Thyroid gland (tissue), 4 donors: ENCODE measurements around the gene CGN. TPM values are rescaled to one million over a fixed set of nuclear protein-coding genes. Genes with fewer than 3 reads are reported as not detected.
A peak's percentile ranks its signal among the peaks of the same experiment; 100 is the strongest.

Experiments
- DNase-seq, 2 donors: peaks; one replicate each; pipeline ENCODE4 v3.0.0-alpha.2; 2019
- H3K27ac ChIP-seq, 3 donors: fragments of 200-600 bp; sonication (generic); 1 replicate in 2 of 3; 2 replicates in 1 of 3; pipeline ENCODE4 v1.5.1; 2016 to 2019; ENCODE audit warnings: mild to moderate bottlenecking in 1 of 3, moderate library complexity in 1 of 3
- H3K27me3 ChIP-seq: fragments of 200-600 bp; sonication (generic); one replicate; pipeline ENCODE4 v1.5.1; 2019
- H3K36me3 ChIP-seq, 2 donors: fragments of 200-600 bp; sonication (generic); one replicate each; pipeline ENCODE4 v1.5.1; 2016 to 2019
- H3K4me1 ChIP-seq, 2 donors: fragments of 200-600 bp; sonication (generic); one replicate each; pipeline ENCODE4 v1.5.1; 2017 to 2019
- H3K4me3 ChIP-seq, 3 donors: fragments of 200-600 bp; sonication (generic); replicated peaks in 1 of 3; 1 replicate in 2 of 3; 2 replicates in 1 of 3; pipeline ENCODE4 v1.5.1; 2016; ENCODE audit warnings: mild to moderate bottlenecking in 1 of 3
- H3K9me3 ChIP-seq: fragments of 200-600 bp; sonication (generic); one replicate; pipeline ENCODE4 v1.5.1; 2017
- POLR2A ChIP-seq, 2 donors: fragments of 450-650 bp; IDR thresholded peaks; one replicate each; pipeline ENCODE4 v1.6.1; 2017; ENCODE audit warnings: antibody characterized with exemption in 2 of 2, mild to moderate bottlenecking in 2 of 2, moderate library complexity in 1 of 2
- WGBS, 2 donors: methylation state at CpG; one replicate each; pipeline ENCODE4 v1.1.5; 2017; 5-methylcytosine and 5-hydroxymethylcytosine counted together
- intact Hi-C: fragments of 100-400 bp; cut with DNase I; formaldehyde crosslinking; loops from one replicate; pipeline ENCODE4 v1.15.1; 2023
- total RNA-seq, 4 donors: library from RNA; depleted of rRNA; stranded (reverse); fragments of >200 nt; gene quantifications; one replicate each; pipeline ENCODE4 v1.2.3, GENCODE V29; 2016
- TF ChIP-seq, protein P1 (sequence below), 6 experiments: fragments of 200-600 bp in 3 of 6; fragments of 450-650 bp in 3 of 6; sonication (generic) in 3 of 6; IDR thresholded peaks; one replicate each; pipeline ENCODE4 v1.5.1; 2016 to 2019; ENCODE audit warnings: antibody characterized with exemption in 6 of 6, mild to moderate bottlenecking in 2 of 6, inconsistent platforms in 1 of 6, moderate library complexity in 1 of 6

Gene CGN
- total RNA-seq, 4 donors from 2014 or later = 7.7 to 14.9 (median 8.7) TPM

DNA sequence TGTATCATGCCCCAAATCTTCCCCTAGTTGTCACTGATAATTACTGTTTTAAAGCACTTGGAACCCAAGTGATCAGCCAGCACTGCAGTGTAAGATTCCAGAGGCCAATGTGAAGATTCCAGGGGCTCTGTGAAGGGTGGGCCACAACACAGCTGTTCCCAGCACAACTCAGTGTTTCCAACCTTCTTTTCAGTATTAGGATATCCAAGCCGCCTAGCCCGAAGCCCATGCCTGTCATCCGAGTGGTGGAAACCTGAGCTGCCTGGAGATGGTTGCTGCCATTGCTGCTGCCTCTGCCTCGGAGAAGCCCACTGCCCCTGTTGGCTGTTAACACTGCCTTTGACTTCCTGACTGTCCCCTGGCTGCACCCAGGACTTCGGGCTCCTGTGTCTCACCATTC is 70.3 kb downstream of the CGN start:
- DNase-seq = no peak
- peaks cover 16 to 31% of the 10 kb centered on the region in 2 donors for H3K4me1 ChIP-seq
- H3K27ac ChIP-seq = peak overlapping the region in 1 of 3 donors; percentile 47
- 78 to 84% methylated on average over 5 of the region's 5 CpGs for WGBS, 2 donors
- H3K27me3 ChIP-seq = no peaks in the 10 kb centered on the region
- intact Hi-C loops = loop anchor here (10.0 kb wide), 1 partner anchor 243 kb away; no protein-coding TSS in a partner anchor
- no peak overlapping the region for H3K4me3 ChIP-seq
- H3K9me3 ChIP-seq = no peaks in the 10 kb centered on the region
- TF ChIP-seq, protein P1, sequence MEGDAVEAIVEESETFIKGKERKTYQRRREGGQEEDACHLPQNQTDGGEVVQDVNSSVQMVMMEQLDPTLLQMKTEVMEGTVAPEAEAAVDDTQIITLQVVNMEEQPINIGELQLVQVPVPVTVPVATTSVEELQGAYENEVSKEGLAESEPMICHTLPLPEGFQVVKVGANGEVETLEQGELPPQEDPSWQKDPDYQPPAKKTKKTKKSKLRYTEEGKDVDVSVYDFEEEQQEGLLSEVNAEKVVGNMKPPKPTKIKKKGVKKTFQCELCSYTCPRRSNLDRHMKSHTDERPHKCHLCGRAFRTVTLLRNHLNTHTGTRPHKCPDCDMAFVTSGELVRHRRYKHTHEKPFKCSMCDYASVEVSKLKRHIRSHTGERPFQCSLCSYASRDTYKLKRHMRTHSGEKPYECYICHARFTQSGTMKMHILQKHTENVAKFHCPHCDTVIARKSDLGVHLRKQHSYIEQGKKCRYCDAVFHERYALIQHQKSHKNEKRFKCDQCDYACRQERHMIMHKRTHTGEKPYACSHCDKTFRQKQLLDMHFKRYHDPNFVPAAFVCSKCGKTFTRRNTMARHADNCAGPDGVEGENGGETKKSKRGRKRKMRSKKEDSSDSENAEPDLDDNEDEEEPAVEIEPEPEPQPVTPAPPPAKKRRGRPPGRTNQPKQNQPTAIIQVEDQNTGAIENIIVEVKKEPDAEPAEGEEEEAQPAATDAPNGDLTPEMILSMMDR (IDR thresholded peaks at IDR 0.05) = no peak
- no peak for TF ChIP-seq POLR2A (IDR thresholded peaks at IDR 0.05)
- H3K36me3 ChIP-seq = peaks cover 0 to 8% of the 10 kb centered on the region in 2 donors

DNA sequence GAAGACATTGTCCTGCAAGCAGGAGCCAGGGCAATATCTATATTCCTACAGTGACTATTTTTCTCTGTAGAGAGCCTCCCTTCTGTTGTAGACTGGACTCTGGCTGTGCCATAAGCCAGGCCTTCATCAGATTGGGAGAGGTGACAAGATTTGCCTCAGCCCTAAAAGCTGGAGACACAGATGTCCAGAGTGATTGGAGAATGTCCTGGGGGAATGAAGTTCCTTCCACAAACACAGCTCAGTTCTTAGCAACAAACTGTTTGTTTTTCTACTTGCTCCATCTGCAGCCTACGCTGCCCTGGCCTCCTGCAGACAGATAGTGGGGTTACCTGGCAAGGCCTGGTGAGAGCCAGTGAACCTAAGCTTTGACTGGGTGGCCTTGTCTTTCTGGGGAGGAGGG is 70.7 kb downstream of the CGN start:
- peaks cover 16 to 31% of the 10 kb centered on the region in 2 donors for H3K4me1 ChIP-seq
- TF ChIP-seq, protein P1 (IDR thresholded peaks at IDR 0.05) = no peak
- no peak for TF ChIP-seq POLR2A (IDR thresholded peaks at IDR 0.05)
- intact Hi-C loops = loop anchor here (10.0 kb wide), 1 partner anchor 243 kb away; no protein-coding TSS in a partner anchor
- 40 to 44% methylated on average over 1 of the region's 1 CpG for WGBS, 2 donors
- no peaks in the 10 kb centered on the region for H3K27me3 ChIP-seq
- H3K27ac ChIP-seq = peak overlapping the region; percentile 47 to 58 (median 55)
- DNase-seq = peak; percentile 35 to 42
- peaks cover 0 to 8% of the 10 kb centered on the region in 2 donors for H3K36me3 ChIP-seq
- no peak overlapping the region for H3K4me3 ChIP-seq
- H3K9me3 ChIP-seq = no peaks in the 10 kb centered on the region

- no peak for DNase-seq
- intact Hi-C loops = loop anchor here (10.0 kb wide), 1 partner anchor 241 kb away; no protein-coding TSS in a partner anchor
- Histone ChIP-seq H3K4me3 (no peak overlapping the region), H3K27me3 (no peaks in the 10 kb centered on the region), H3K4me1 (peaks cover 16 to 31% of the 10 kb centered on the region in 2 donors), H3K36me3 (peaks cover 0 to 7% of the 10 kb centered on the region in 2 donors), H3K9me3 (no peaks in the 10 kb centered on the region), H3K27ac (no peak overlapping the region)
- TF ChIP-seq, protein P1 (IDR thresholded peaks at IDR 0.05) = no peak
- no peak for TF ChIP-seq POLR2A (IDR thresholded peaks at IDR 0.05)
- 70 to 72% methylated on average over 2 of the region's 2 CpGs for whole genome bisulfite sequencing, 2 donors
Observed at GRCh38 chr1:151583796-151584195, 72.6 kb downstream of the CGN start.

GRCh38 chr1:151584278-151584677 is 73.1 kb downstream of the CGN start:
- TF ChIP-seq, protein P1 (IDR thresholded peaks at IDR 0.05) = no peak
- TF ChIP-seq POLR2A (IDR thresholded peaks at IDR 0.05) = no peak
- no peak for DNase-seq
- H3K4me1 ChIP-seq = peaks cover 16 to 31% of the 10 kb centered on the region in 2 donors
- peaks cover 0 to 2% of the 10 kb centered on the region in 2 donors for H3K36me3 ChIP-seq
- H3K9me3 ChIP-seq = no peaks in the 10 kb centered on the region
- 73 to 78% methylated on average over 6 of the region's 6 CpGs for WGBS, 2 donors
- no peak overlapping the region for H3K27ac ChIP-seq
- intact Hi-C loops = loop anchor here (10.0 kb wide), 1 partner anchor 241 kb away; no protein-coding TSS in a partner anchor
- H3K27me3 ChIP-seq = no peaks in the 10 kb centered on the region
- no peak overlapping the region for H3K4me3 ChIP-seq

DNA sequence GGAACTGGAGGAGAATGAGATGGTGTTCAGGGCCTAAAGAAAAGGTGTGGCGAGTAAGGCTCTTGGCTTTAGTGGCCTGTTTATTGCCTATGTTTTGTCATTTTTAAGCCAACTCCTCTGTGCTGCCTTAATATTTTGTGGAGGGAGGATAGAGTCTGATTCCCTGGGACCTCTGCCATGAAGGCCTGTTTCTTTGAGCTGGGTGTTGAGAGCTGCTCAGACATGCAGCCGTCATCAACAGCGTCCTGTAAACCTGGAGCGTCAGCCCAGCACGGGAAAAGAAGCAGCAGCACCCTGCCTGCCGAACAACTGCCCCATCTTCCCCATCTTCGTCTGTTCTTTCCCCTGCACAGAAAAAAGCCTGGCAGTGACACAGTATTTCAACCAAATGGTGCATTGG is 73.6 kb downstream of the CGN start:
- Histone ChIP-seq H3K4me1 (peaks cover 16 to 31% of the 10 kb centered on the region in 2 donors), H3K9me3 (no peaks in the 10 kb centered on the region), H3K4me3 (no peak overlapping the region), H3K27me3 (no peaks in the 10 kb centered on the region), H3K27ac (peak overlapping the region in 1 of 3 donors; percentile 64), H3K36me3 (no peaks in the 10 kb centered on the region)
- intact Hi-C loops = loop anchor here (10.0 kb wide), 1 partner anchor 240 kb away; no protein-coding TSS in a partner anchor
- WGBS, 2 donors = 77 to 78% methylated on average over 7 of the region's 7 CpGs
- no peak for DNase-seq
- TF ChIP-seq POLR2A (IDR thresholded peaks at IDR 0.05) = no peak
- TF ChIP-seq, protein P1 (IDR thresholded peaks at IDR 0.05) = no peak
